HG03097 (cell line): ENCODE measurements around the gene METTL13.

Experiments
- ATAC-seq: cut with Tn5 transposase; IDR thresholded peaks from one replicate; pipeline ENCODE4 v1.9.1; 2021; ENCODE audit not compliant: unreplicated experiment, low FRiP score

Gene METTL13

GRCh38 chr1:171781176-171781875, at the start of gene METTL13:
Gene METTL13 (plus strand): TSS chr1:171781660. CDS start chr1:171781968, 308 bp downstream.
- peak; percentile 97 for ATAC-seq

GRCh38 chr1:171736196-171736595, 45.3 kb upstream of the METTL13 start:
- no peak for ATAC-seq

- no peak for ATAC-seq
Measured at GRCh38 chr1:171738911-171739310, 42.5 kb upstream of the METTL13 start.

- no peak for ATAC-seq
Measured at GRCh38 chr1:171739656-171740055, 41.8 kb upstream of the METTL13 start.

GRCh38 chr1:171740356-171740863, 41.0 kb upstream of the METTL13 start:
- no peak for ATAC-seq

- ATAC-seq: peak; percentile 19
Measured at GRCh38 chr1:171740987-171741871, 40.2 kb upstream of the METTL13 start.

GRCh38 chr1:171741872-171742576, 39.4 kb upstream of the METTL13 start, which contains the start of gene VAMP4:
Gene VAMP4 (minus strand): TSS chr1:171742065. CDS start chr1:171738414, 3,651 bp downstream.
- ATAC-seq: peak; percentile 79

- no peak for ATAC-seq
Measured at GRCh38 chr1:171742577-171742922, 38.9 kb upstream of the METTL13 start.

- ATAC-seq: no peak
Measured at GRCh38 chr1:171743081-171743870, 38.2 kb upstream of the METTL13 start.

- ATAC-seq: no peak
Measured at GRCh38 chr1:171744986-171745385, 36.5 kb upstream of the METTL13 start.

GRCh38 chr1:171748651-171749050, 32.8 kb upstream of the METTL13 start:
- ATAC-seq: no peak

GRCh38 chr1:171751221-171751620, 30.2 kb upstream of the METTL13 start:
- ATAC-seq: no peak

- no peak for ATAC-seq
Measured at GRCh38 chr1:171753182-171753581, 28.3 kb upstream of the METTL13 start.

GRCh38 chr1:171753685-171754352, 27.6 kb upstream of the METTL13 start:
- ATAC-seq: no peak

GRCh38 chr1:171754353-171754705, 27.1 kb upstream of the METTL13 start:
- ATAC-seq: no peak

GRCh38 chr1:171754971-171755370, 26.5 kb upstream of the METTL13 start:
- ATAC-seq: no peak

GRCh38 chr1:171756856-171757255, 24.6 kb upstream of the METTL13 start:
- no peak for ATAC-seq

- no peak for ATAC-seq
Measured at GRCh38 chr1:171758011-171758410, 23.4 kb upstream of the METTL13 start.

- ATAC-seq: no peak
Measured at GRCh38 chr1:171762143-171762563, 19.3 kb upstream of the METTL13 start.

- no peak for ATAC-seq
Measured at GRCh38 chr1:171763764-171764163, 17.7 kb upstream of the METTL13 start.
